K562 (cell line): ENCODE results near the gene TUBB4B. TPM values are rescaled to one million over a fixed set of nuclear protein-coding genes. Genes with fewer than 3 reads are reported as not detected.

Experiments used
- CHD7 ChIP-seq: fragments of 200-600 bp; sonication (generic); IDR thresholded peaks from one replicate; pipeline ENCODE4 v1.6.1; 2012; ENCODE audit warnings: mild to moderate bottlenecking, low read depth, low read length, inconsistent platforms
- HDAC1 ChIP-seq, 2 experiments: fragments of 450-650 bp; IDR thresholded peaks; 2 replicates each; pipeline ENCODE4 v1.6.1; 2016 to 2017; ENCODE audit warnings: inconsistent platforms in 1 of 2, mild to moderate bottlenecking in 1 of 2, moderate library complexity in 1 of 2
- HES1 ChIP-seq: fragments of 450-650 bp; IDR thresholded peaks from 2 replicates; pipeline ENCODE4 v1.6.1; 2016; ENCODE audit warnings: low read depth, mild to moderate bottlenecking, moderate library complexity
- MCM7 ChIP-seq, 2 experiments: fragments of 450-650 bp; IDR thresholded peaks; 2 replicates each; pipeline ENCODE4 v1.6.1; 2016 to 2018
- NCOA2 ChIP-seq, 2 experiments: fragments of 450-650 bp; IDR thresholded peaks; 2 replicates each; pipeline ENCODE4 v1.6.1; 2018; ENCODE audit warnings: mild to moderate bottlenecking in 2 of 2, moderate library complexity in 1 of 2; ENCODE audit not compliant: partially characterized antibody in 2 of 2
- PHF8 ChIP-seq: fragments of 200-600 bp; sonication (generic); IDR thresholded peaks from 2 replicates; pipeline ENCODE4 v1.6.1; 2012; ENCODE audit warnings: mixed run types, mild to moderate bottlenecking, inconsistent platforms, low read length, moderate library complexity, borderline replicate concordance
- POLR3A ChIP-seq: IDR thresholded peaks from 2 replicates; pipeline ENCODE4 v1.6.1; 2011; ENCODE audit warnings: borderline replicate concordance, mild to moderate bottlenecking, moderate library complexity; ENCODE audit not compliant: insufficient read length, insufficient read depth; ENCODE audit errors: extremely low read depth
- PTRF ChIP-seq: fragments of 450-650 bp; IDR thresholded peaks from 2 replicates; pipeline ENCODE4 v1.6.1; 2016; ENCODE audit warnings: mild to moderate bottlenecking, missing genetic modification characterization, missing compliant biosample characterization
- SMAD2 ChIP-seq: fragments of 150-350 bp; IDR thresholded peaks from 2 replicates; pipeline ENCODE4 v1.6.1; 2014; ENCODE audit warnings: low read depth, mild to moderate bottlenecking, low read length
- SMAD4 ChIP-seq: fragments of 250-450 bp; sonication (Bioruptor Pico); conservative IDR thresholded peaks from 2 replicates; pipeline ENCODE4 v1.8.0; 2021; ENCODE audit warnings: inconsistent platforms, mild to moderate bottlenecking, moderate library complexity
- TAL1 ChIP-seq: fragments of 450-650 bp; IDR thresholded peaks from 2 replicates; pipeline ENCODE4 v1.6.1; 2016; ENCODE audit warnings: mild to moderate bottlenecking
- TCF15 ChIP-seq: fragments of 250-450 bp; sonication (Bioruptor Pico); IDR thresholded peaks from 2 replicates; pipeline ENCODE4 v1.8.0; 2022; ENCODE audit warnings: moderate library complexity, mild to moderate bottlenecking, inconsistent platforms
- ZBTB8A ChIP-seq: fragments of 450-650 bp; IDR thresholded peaks from 2 replicates; pipeline ENCODE4 v1.6.1; 2018; ENCODE audit warnings: mild to moderate bottlenecking, moderate library complexity; ENCODE audit not compliant: partially characterized antibody
- polyA plus RNA-seq, 8 experiments: library from polyadenylated mRNA; depleted of rRNA in 4 of 8; stranded (reverse) in 5 of 8; unstranded in 3 of 8; fragments of >200 nt; fragmentation: Nextera tagmentation in 2 of 8; fragmentation: Illumina TruSeq in 1 of 8; extraction: Ambion mirVana in 2 of 8; extraction: Trizol in 1 of 8; gene quantifications; 2 replicates each; pipeline versions ENCODE4 v1.2.1 to v1.2.3, GENCODE V29; 2011 to 2014; ENCODE audit warnings: inconsistent platforms in 1 of 8, missing spikeins in 1 of 8
- total RNA-seq, 7 experiments: library from RNA; depleted of rRNA in 6 of 7; stranded (reverse); fragments of >200 nt in 6 of 7; fragmentation: Illumina TruSeq in 2 of 7; extraction: Trizol in 2 of 7; gene quantifications; 2 replicates each; pipeline versions ENCODE4 v1.2.1 to v1.2.3, GENCODE V29; 2011 to 2021; ENCODE audit warnings: low replicate concordance in 1 of 7

Gene TUBB4B
- total and polyA plus RNA-seq, 9 of the 15 experiments (the other 6 are each of a cell fraction or from before 2014, with no cell fraction given), result 24.1 to 443 (median 268) TPM

- no peak for TF ChIP-seq CHD7
- TF ChIP-seq SMAD4 (CRISPR knock-in tag), result 0 out of 2 replicates have a peak, but pooled peaks have one; percentile 51
- TF ChIP-seq TAL1, result no peak
- no peak for TF ChIP-seq POLR3A
- TF ChIP-seq ZBTB8A, result no peak
- TF ChIP-seq PHF8, result peak; percentile 91; the same call in 1 of the 2 replicates
- no peak for TF ChIP-seq NCOA2 (IDR thresholded peaks at IDR 0.05; ENCODE audit: partially characterized antibody in 2 of 2)
- TF ChIP-seq HDAC1 (IDR thresholded peaks at IDR 0.05), result peak; percentile 77 to 94; a peak in 3 of 4 replicates
- TF ChIP-seq MCM7 (IDR thresholded peaks at IDR 0.05), result no peak
- TF ChIP-seq SMAD2, result no peak
- TF ChIP-seq TCF15 (CRISPR knock-in tag), result no peak
- no peak for TF ChIP-seq HES1
- TF ChIP-seq PTRF (tag), result no peak
These were observed 35.7 kb upstream of the TUBB4B start, which contains the start of the genes NDOR1 and TMEM203 (continued) for GRCh38 chr9:137205126-137206069.
